ENCODE results near the gene CXCR4.
"Not testable (repeated sequence)": the region's sequence is repeated elsewhere in the genome, so short reads cannot be mapped to it uniquely, and the experiment has no call there.

CXCR4 gene

GRCh38 chr2:136077107-136077506, 40.8 kb downstream of the CXCR4 start:
- DNase-seq (ENCODE audit: low spot score) (no peak), FAIRE-seq (no peak)

GRCh38 chr2:136075476-136075875, 42.5 kb downstream of the CXCR4 start:
- DNase-seq (ENCODE audit: low spot score) (no peak), FAIRE-seq (no peak)

GRCh38 chr2:136072621-136073020, 45.3 kb downstream of the CXCR4 start:
- DNase-seq (ENCODE audit: low spot score) (no peak), FAIRE-seq (no peak)

GRCh38 chr2:136071887-136072286, 46.1 kb downstream of the CXCR4 start:
- DNase-seq (ENCODE audit: low spot score); FAIRE-seq: not testable (repeated sequence)

GRCh38 chr2:136070913-136071312, 47.0 kb downstream of the CXCR4 start:
- FAIRE-seq = no peak
- no peak for DNase-seq (ENCODE audit: low spot score)

- no peak for FAIRE-seq
- DNase-seq (ENCODE audit: low spot score) = no peak
Measured at GRCh38 chr2:136069773-136070172, 48.2 kb downstream of the CXCR4 start.

- FAIRE-seq = no peak
Measured at GRCh38 chr2:136068581-136069227, 49.2 kb downstream of the CXCR4 start.

GRCh38 chr2:136067897-136068580, 49.9 kb downstream of the CXCR4 start:
- FAIRE-seq = no peak
- DNase-seq (ENCODE audit: low spot score) = no peak

More at GRCh38 chr2:136068581-136069227, 49.2 kb downstream of the CXCR4 start:
- DNase-seq (ENCODE audit: low spot score) = no peak

- DNase-seq (ENCODE audit: low spot score) (no peak), FAIRE-seq (no peak)
Measured at GRCh38 chr2:136067459-136067858, 50.5 kb downstream of the CXCR4 start.

- no peak for DNase-seq (ENCODE audit: low spot score)
- FAIRE-seq = no peak
Measured at GRCh38 chr2:136065907-136066306, 52.0 kb downstream of the CXCR4 start.

GRCh38 chr2:136065384-136065783, 52.6 kb downstream of the CXCR4 start:
- DNase-seq (ENCODE audit: low spot score) = no peak
- peak; percentile 13 for FAIRE-seq

All from urothelium cell line (cell line).